CD4-positive, alpha-beta T cell treated with Interleukin-2 at 100 ng/mL for 4 hours (primary cell): ENCODE data around the gene IL34.
"Not testable (repeated sequence)": the region's sequence is repeated elsewhere in the genome, so short reads cannot be mapped to it uniquely, and the experiment has no call there.

Experiments
- DNase-seq: peaks from one replicate; pipeline ENCODE4 v3.0.0-alpha.2; 2020; ENCODE audit warnings: low spot score

IL34 gene

GRCh38 chr16:70646260-70647241 lies at the start of gene IL34:
IL34 (plus strand) TSS chr16:70646559; CDS start chr16:70646948, 389 bp downstream.
- no peak for DNase-seq

GRCh38 chr16:70597135-70597835 lies 49.1 kb upstream of the IL34 start:
- no peak for DNase-seq

- DNase-seq, result no peak
Measured at GRCh38 chr16:70598937-70599503, 47.3 kb upstream of the IL34 start.

GRCh38 chr16:70600730-70601129 lies 45.6 kb upstream of the IL34 start:
- no peak for DNase-seq

GRCh38 chr16:70601576-70602575 lies 44.5 kb upstream of the IL34 start:
- DNase-seq, result no peak

GRCh38 chr16:70602831-70603230 lies 43.5 kb upstream of the IL34 start:
- no peak for DNase-seq

GRCh38 chr16:70604407-70605282 lies 41.7 kb upstream of the IL34 start:
- DNase-seq, result no peak

GRCh38 chr16:70605283-70605657 lies 41.1 kb upstream of the IL34 start:
- no peak for DNase-seq

GRCh38 chr16:70608521-70608920 lies 37.8 kb upstream of the IL34 start:
- DNase-seq, result no peak

GRCh38 chr16:70610273-70611223 lies 35.8 kb upstream of the IL34 start:
- DNase-seq, result no peak

GRCh38 chr16:70611224-70611598 lies 35.1 kb upstream of the IL34 start:
- DNase-seq, result no peak

GRCh38 chr16:70611785-70612303 lies 34.5 kb upstream of the IL34 start:
- DNase-seq, result no peak

- DNase-seq, result no peak
Measured at GRCh38 chr16:70612931-70613330, 33.4 kb upstream of the IL34 start.

GRCh38 chr16:70614208-70614951 lies 32.0 kb upstream of the IL34 start:
- DNase-seq, result no peak

GRCh38 chr16:70615945-70616344 lies 30.4 kb upstream of the IL34 start:
- no peak for DNase-seq

GRCh38 chr16:70621864-70622263 lies 24.5 kb upstream of the IL34 start:
- not testable (repeated sequence) for DNase-seq

- DNase-seq, result no peak
Measured at GRCh38 chr16:70627696-70628095, 18.7 kb upstream of the IL34 start.

GRCh38 chr16:70630960-70631745 lies 15.2 kb upstream of the IL34 start:
- no peak for DNase-seq
